ENCODE data around the gene SELP. TPM values are rescaled to one million over a fixed set of nuclear protein-coding genes. Genes with fewer than 3 reads are reported as not detected.

The SELP gene
- total RNA-seq, 4 donors from 2014 or later = 1.9 to 26.0 (median 8.0) TPM

GRCh38 chr1:169557131-169557530 lies 72.8 kb downstream of the SELP start:
- Histone ChIP-seq H3K27me3 (no peaks in the 10 kb centered on the region), H3K4me1 (no peaks in the 10 kb centered on the region), H3K4me3 (no peak overlapping the region), H3K9me3 (no peaks in the 10 kb centered on the region), H3K27ac (no peak overlapping the region), H3K36me3 (no peaks in the 10 kb centered on the region)
- no peak for ATAC-seq
- TF ChIP-seq POLR2A (IDR thresholded peaks at IDR 0.05) (no peak), POLR2AphosphoS5 (IDR thresholded peaks at IDR 0.05) (no peak), CTCF (IDR thresholded peaks at IDR 0.05) (no peak), EP300 (IDR thresholded peaks at IDR 0.05) (no peak)
- WGBS, 2 donors (ENCODE audit: low coverage in 1 of 2) = 59 to 72% methylated on average over 5 of the region's 5 CpGs

- Histone ChIP-seq H3K27ac (no peak overlapping the region), H3K9me3 (no peaks in the 10 kb centered on the region), H3K27me3 (no peaks in the 10 kb centered on the region), H3K4me1 (no peaks in the 10 kb centered on the region), H3K36me3 (no peaks in the 10 kb centered on the region), H3K4me3 (no peak overlapping the region)
- TF ChIP-seq CTCF (IDR thresholded peaks at IDR 0.05) (peak; percentile 16 to 40 (median 34)), EP300 (IDR thresholded peaks at IDR 0.05) (no peak)
- peak; percentile 28 for ATAC-seq
- WGBS, 2 donors (ENCODE audit: low coverage in 1 of 2) = 31% methylated on average over 4 of the region's 4 CpGs
These were observed 79.6 kb downstream of the SELP start for GRCh38 chr1:169550294-169550693.

GRCh38 chr1:169548282-169548681 lies 81.6 kb downstream of the SELP start:
- H3K27me3 ChIP-seq = no peaks in the 10 kb centered on the region
- ATAC-seq = no peak
- no peaks in the 10 kb centered on the region for H3K9me3 ChIP-seq
- H3K36me3 ChIP-seq = no peaks in the 10 kb centered on the region
- H3K4me3 ChIP-seq = no peak overlapping the region
- no peak for TF ChIP-seq CTCF (IDR thresholded peaks at IDR 0.05)
- TF ChIP-seq POLR2A (IDR thresholded peaks at IDR 0.05) = no peak
- TF ChIP-seq EP300 (IDR thresholded peaks at IDR 0.05) = no peak
- no peak for TF ChIP-seq POLR2AphosphoS5 (IDR thresholded peaks at IDR 0.05)
- no peak overlapping the region for H3K27ac ChIP-seq
- H3K4me1 ChIP-seq = no peaks in the 10 kb centered on the region
- WGBS, 2 donors (ENCODE audit: low coverage in 1 of 2) = 85 to 88% methylated on average over 2 of the region's 2 CpGs

GRCh38 chr1:169546087-169546995 lies 83.6 kb downstream of the SELP start:
- Histone ChIP-seq H3K27ac (no peak overlapping the region), H3K4me1 (no peaks in the 10 kb centered on the region), H3K9me3 (no peaks in the 10 kb centered on the region), H3K36me3 (no peaks in the 10 kb centered on the region), H3K27me3 (no peaks in the 10 kb centered on the region), H3K4me3 (no peak overlapping the region)
- WGBS, 2 donors (ENCODE audit: low coverage in 1 of 2) = 15 to 43% methylated on average over 8 to 12 of the region's 15 CpGs
- TF ChIP-seq CTCF (IDR thresholded peaks at IDR 0.05) (peak; percentile 80 to 88 (median 84)), POLR2A (IDR thresholded peaks at IDR 0.05) (no peak), POLR2AphosphoS5 (IDR thresholded peaks at IDR 0.05) (peak; percentile 41), EP300 (IDR thresholded peaks at IDR 0.05) (no peak)
- peak; percentile 81 for ATAC-seq

GRCh38 chr1:169545472-169545871 lies 84.5 kb downstream of the SELP start:
- WGBS, 2 donors (ENCODE audit: low coverage in 1 of 2) = 79 to 85% methylated on average over 2 of the region's 2 CpGs
- Histone ChIP-seq H3K4me3 (no peak overlapping the region), H3K27ac (no peak overlapping the region), H3K36me3 (no peaks in the 10 kb centered on the region), H3K4me1 (no peaks in the 10 kb centered on the region), H3K27me3 (no peaks in the 10 kb centered on the region), H3K9me3 (no peaks in the 10 kb centered on the region)
- TF ChIP-seq POLR2AphosphoS5 (IDR thresholded peaks at IDR 0.05) (no peak), EP300 (IDR thresholded peaks at IDR 0.05) (no peak), POLR2A (IDR thresholded peaks at IDR 0.05) (no peak), CTCF (IDR thresholded peaks at IDR 0.05) (no peak)
- ATAC-seq = no peak

Measured in gastroesophageal sphincter (tissue), 4 donors.